ENCODE data around the gene HDAC4. TPM values are rescaled to one million over a fixed set of nuclear protein-coding genes. Genes with fewer than 3 reads are reported as not detected.

The HDAC4 gene
- total and polyA plus RNA-seq, 10 of the 15 experiments (the other 5 are each of a cell fraction or from before 2014, with no cell fraction given), result 0.22 to 15.7 (median 4.8) TPM

DNA sequence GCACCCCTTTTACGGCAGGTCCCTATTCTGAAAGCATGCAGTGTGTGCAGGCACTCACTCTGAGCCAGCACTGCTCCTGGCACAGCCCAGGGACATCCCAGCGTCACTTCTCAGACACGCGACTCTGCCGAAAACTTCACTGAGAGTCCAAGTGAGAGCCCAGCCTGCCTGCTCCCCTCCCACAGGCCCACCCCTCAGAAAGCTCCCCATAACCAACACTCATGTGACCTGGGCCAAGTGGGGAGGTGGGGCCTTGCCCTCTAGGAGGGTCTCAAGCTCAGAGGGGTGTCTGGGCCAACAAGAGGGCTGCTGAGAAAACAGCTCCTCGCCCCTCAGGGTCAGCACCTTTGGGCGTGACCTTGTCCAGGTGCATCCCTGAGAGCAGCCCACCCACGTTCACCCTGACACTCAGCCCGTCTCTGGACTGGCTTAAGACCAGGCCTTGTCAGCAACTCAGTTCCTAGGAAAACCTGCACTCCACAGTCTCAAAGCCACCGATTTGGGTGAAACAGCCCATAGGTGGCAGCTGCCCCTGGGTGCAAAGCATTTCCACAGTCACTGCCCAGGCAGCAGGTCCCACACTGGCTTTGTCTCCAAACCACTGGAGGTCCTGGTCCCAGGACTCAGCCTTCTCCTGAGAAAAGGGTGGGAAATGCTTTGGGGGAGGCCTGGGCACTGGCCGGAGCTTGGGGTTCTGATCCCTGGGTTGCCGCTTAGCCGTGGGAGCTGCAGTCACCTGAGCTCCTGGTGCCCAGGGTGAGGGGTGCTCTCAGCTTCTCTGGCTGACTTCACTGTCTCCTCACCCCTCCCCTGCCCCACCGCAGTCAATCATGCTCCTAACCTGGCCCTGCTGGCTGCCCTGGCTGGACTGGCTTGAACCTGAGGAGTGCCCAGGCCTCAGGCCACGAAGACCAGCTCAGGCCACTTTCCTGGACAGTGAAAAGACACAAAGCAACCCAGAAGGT, 209.6 kb downstream of the HDAC4 start (continued):
- TF ChIP-seq ZNF687 (IDR thresholded peaks at IDR 0.05), result no peak
- no peak for TF ChIP-seq MEF2A (IDR thresholded peaks at IDR 0.05; ENCODE audit: insufficient read depth, low read depth, low read length)
- no peak for TF ChIP-seq ELK1 (IDR thresholded peaks at IDR 0.05; ENCODE audit: low read depth, low read length)
- no peak for TF ChIP-seq NFIC (IDR thresholded peaks at IDR 0.05; ENCODE audit: low read depth, low read length)
- no peak for TF ChIP-seq NFYB (IDR thresholded peaks at IDR 0.05; ENCODE audit: insufficient read depth, low read depth, low read length)
- no peak for TF ChIP-seq YBX1 (IDR thresholded peaks at IDR 0.05)

All from GM12878 (cell line).